Activated T-cell treated with anti-CD3 and anti-CD28 coated beads, Interleukin-2, amount 50 U/mL, for 72 hours (primary cell): ENCODE data around the gene SOX8. TPM values are rescaled to one million over a fixed set of nuclear protein-coding genes. Genes with fewer than 3 reads are reported as not detected.
A peak's percentile ranks its signal among the peaks of the same experiment; 100 is the strongest.

Source experiments
- ATAC-seq, 2 donors: fragments of 150-1000 bp; cut with Tn5 transposase; replicated peaks in 1 of 2; 2 replicates each; pipeline ENCODE4 v1.10.0; 2021; ENCODE audit warnings: moderate library complexity in 2 of 2, mild to moderate bottlenecking in 1 of 2
- DNase-seq, 2 donors: peaks; one replicate each; pipeline ENCODE4 v3.0.0; 2021 to 2022; ENCODE audit warnings: mixed read lengths in 1 of 2
- H3K27ac Mint-ChIP-seq: one replicate; pipeline ENCODE4 v1.8.0; 2022; ENCODE audit warnings: mild to moderate bottlenecking, moderate library complexity, mixed read lengths
- H3K27me3 Mint-ChIP-seq: one replicate; pipeline ENCODE4 v1.8.0; 2022; ENCODE audit warnings: low read depth, mixed read lengths
- H3K36me3 Mint-ChIP-seq, 2 donors: one replicate each; pipeline ENCODE4 v1.8.0; 2022; ENCODE audit warnings: mixed read lengths in 2 of 2, mild to moderate bottlenecking in 1 of 2; ENCODE audit not compliant: insufficient read depth in 2 of 2
- H3K4me1 Mint-ChIP-seq: one replicate; pipeline ENCODE4 v1.8.0; 2022; ENCODE audit warnings: low read depth, mixed read lengths
- H3K4me3 Mint-ChIP-seq, 2 donors: one replicate each; pipeline ENCODE4 v1.8.0; 2022; ENCODE audit warnings: mild to moderate bottlenecking in 2 of 2, mixed read lengths in 2 of 2, moderate library complexity in 2 of 2
- H3K9me3 Mint-ChIP-seq, 2 donors: one replicate each; pipeline ENCODE4 v1.8.0; 2022; ENCODE audit warnings: mixed read lengths in 2 of 2
- total RNA-seq, 2 donors: library from RNA; stranded (reverse); gene quantifications; one replicate each; pipeline ENCODE4 v1.2.3, GENCODE V29; 2022

The SOX8 gene
- total RNA-seq, 2 donors from 2014 or later: 1.8 to 2.1 TPM

DNA sequence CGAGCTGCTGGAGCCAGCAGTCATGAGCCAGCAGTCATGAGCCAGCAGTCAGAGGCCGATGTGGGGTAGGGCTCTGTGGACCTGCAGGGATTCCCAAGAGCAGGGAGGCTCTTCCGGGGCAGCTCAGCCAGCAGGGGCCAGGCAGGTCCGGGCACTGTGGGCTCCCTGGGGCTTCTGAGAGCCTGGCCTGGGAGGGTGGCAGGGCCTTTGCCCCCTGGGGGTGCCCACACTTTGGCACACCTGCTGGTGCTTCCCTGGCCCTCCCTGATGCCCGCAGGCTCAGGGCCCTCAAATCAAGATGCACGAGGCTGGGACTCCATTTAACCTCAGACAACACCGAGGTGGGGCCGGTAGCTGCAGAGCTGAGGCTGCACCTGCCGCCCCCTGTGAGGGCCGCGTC lies 18.1 kb downstream of the SOX8 start:
- ATAC-seq: no peak
- H3K27ac Mint-ChIP-seq: no peak overlapping the region
- H3K4me1 Mint-ChIP-seq: peaks cover 70% of the 10 kb centered on the region
- H3K9me3 Mint-ChIP-seq: peaks cover 0 to 2% of the 10 kb centered on the region in 2 donors
- H3K27me3 Mint-ChIP-seq: peaks cover 8% of the 10 kb centered on the region
- no peak for DNase-seq
- no peak overlapping the region for H3K4me3 Mint-ChIP-seq
- peaks cover 0 to 3% of the 10 kb centered on the region in 2 donors for H3K36me3 Mint-ChIP-seq

DNA sequence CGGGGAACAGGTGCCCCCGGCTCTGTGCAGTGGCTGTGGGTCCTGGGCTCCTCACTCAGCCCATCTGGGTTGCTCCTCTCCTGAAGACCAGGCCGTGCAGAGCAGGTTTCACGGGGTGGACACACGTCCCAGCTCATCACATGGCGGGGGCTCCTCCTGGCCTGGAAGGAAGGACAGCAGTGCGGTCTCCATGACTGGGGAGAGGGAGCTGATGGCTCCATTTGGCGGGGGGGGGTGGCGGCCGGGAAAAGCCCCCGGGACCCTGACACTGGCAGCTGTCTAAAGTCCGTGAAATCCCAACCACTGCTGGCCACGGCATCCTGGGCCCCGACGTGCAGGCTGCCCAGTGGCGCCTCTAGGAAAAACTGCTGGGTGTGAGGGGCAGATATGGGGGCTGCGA lies 19.0 kb downstream of the SOX8 start:
- Mint-ChIP-seq H3K27me3 (peaks cover 8% of the 10 kb centered on the region), H3K27ac (no peak overlapping the region)

DNA sequence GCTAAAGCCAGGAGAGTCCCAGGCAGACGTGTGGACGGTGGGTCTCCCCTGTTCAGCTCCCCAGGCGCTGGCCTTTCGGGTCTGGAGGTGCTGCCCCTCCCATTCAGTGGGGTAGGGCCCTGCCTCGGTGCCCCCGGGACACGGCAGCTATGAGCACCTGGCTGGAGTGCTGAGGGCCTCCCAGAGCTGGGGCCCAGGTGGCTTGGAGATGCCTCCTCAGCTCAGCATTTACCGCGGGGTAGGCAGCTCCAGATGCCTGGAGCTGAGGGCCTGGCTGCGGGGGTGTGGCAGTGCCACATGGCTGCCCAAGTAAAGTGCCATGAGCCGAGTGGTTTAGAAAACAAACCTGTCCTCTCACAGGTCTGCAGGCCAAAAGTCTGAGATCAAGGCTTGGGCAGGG lies 19.5 kb downstream of the SOX8 start:
- Mint-ChIP-seq H3K4me3 (no peak overlapping the region), H3K4me1 (peaks cover 69% of the 10 kb centered on the region), H3K9me3 (no peaks in the 10 kb centered on the region), H3K27me3 (peaks cover 8% of the 10 kb centered on the region), H3K27ac (no peak overlapping the region), H3K36me3 (no peaks in the 10 kb centered on the region)
- ATAC-seq (no peak), DNase-seq (no peak)

More for the DNA sequence above, 19.0 kb downstream of the SOX8 start:
- H3K4me3 Mint-ChIP-seq: no peak overlapping the region
- no peak for ATAC-seq
- H3K36me3 Mint-ChIP-seq: no peaks in the 10 kb centered on the region
- no peaks in the 10 kb centered on the region for H3K9me3 Mint-ChIP-seq
- no peak for DNase-seq
- H3K4me1 Mint-ChIP-seq: peaks cover 67% of the 10 kb centered on the region

DNA sequence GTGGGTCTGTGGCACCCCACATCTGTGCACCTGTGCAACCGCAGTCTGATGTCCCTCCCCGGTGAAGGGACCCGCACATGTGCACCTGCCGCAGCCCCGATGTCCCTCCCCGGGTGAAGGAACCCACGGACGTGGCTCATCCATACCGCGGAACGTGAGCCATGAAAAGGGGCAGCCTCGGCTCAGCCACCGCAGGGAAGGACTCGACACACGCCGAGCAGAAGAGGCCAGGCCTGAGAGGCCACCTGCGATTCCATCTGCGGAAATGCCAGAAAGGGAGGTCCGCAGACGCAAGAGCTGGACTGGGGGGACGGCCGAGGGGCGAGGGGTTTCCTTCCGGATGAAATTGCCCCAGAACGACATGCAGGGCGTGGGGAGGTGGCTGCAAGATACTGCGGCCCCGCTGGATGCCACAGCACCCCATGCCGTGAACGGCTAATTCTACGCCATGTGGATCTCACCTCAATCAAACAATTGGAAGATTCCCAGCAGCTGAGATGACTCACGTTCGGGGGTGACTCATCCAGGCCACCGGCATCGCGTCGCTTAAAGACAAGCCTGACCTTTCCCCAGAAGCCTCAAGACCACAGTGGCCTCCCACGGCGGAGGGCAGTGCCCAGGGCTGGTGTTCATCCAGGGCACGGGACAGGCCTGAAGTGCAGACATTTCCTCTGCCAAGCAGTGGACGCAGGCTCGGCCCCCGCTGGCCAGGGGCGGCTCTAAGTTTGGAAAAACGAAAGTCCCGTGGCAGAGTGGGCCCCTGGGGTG lies 21.0 kb downstream of the SOX8 start:
- Mint-ChIP-seq H3K36me3 (no peaks in the 10 kb centered on the region), H3K4me3 (peak overlapping the region; percentile 79 to 80), H3K9me3 (no peaks in the 10 kb centered on the region), H3K27me3 (no peaks in the 10 kb centered on the region), H3K4me1 (peaks cover 58% of the 10 kb centered on the region), H3K27ac (peak overlapping the region; percentile 9)
- DNase-seq (peak; percentile 85 to 86), ATAC-seq (peak; percentile 78 to 84)

DNA sequence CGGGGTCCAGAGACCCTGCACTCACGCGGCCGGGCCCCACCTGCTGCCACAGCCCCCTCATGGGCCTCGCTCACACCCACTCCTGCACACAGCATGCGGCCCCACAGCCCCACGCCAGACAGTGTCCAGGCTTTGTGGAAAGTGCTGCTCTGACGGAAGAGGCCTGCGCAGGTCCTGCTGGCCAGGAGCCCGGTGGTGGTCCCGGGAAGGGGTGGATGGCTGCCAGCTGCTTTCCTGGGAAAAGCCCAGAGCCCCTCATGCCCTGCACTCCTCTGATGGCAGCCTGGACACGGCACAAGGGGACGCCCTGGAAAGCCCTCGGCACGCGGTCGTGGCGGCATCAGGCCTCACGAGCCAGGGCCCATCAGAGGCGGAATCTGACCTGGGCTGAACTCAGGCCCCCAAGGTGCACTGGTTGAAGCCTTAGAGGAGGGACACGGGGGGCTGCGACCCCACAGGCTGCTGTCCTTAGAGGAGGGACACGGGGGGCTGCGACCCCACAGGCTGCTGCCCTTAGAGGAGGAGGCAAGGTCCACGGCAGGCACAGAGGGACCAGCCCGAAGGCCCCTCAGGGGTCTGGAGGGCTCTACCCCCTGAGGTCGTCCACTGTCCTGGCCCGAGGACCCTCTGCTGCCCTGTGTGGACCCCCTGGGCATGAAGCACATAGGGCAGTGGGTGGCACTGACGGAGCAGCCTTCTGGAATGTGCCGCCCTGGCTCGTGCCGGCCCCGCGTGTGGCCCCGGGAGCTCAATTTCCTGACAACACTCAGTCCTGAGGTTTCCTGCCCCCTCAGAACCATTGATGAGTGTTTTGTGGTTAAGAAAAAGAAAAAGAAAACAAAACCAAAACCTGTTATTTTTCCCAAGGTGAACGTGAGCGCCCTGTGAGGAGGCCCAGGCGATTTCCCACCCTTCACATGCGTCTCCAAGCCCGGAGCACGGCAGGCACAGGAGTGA lies 22.1 kb downstream of the SOX8 start:
- no peaks in the 10 kb centered on the region for H3K27me3 Mint-ChIP-seq

DNA sequence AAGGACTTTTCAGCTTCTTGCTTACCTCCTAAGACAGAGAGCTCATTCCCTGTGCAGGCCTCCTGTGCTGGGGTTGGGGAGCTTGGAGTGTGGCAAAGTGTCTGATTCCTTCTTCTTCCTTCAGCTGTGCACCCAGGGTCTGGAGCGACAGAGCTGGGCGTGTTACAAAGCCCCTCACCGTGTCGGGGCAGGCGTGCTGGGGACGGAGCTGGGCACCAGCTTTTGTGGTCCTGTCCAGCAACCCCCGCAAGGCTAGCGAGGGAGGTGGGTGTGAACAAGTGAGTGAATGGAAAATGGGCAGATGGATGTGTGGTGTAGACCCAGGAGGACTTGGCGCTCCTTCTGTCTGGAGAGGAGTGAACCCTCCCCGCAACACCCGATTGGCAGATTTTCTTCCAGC lies 23.7 kb downstream of the SOX8 start:
- H3K4me3 Mint-ChIP-seq: peak overlapping the region in 1 of 2 donors; percentile 51
- no peaks in the 10 kb centered on the region for H3K36me3 Mint-ChIP-seq
- H3K9me3 Mint-ChIP-seq: no peaks in the 10 kb centered on the region
- ATAC-seq (no peak), DNase-seq (no peak)
- peaks cover 39% of the 10 kb centered on the region for H3K4me1 Mint-ChIP-seq
- H3K27me3 Mint-ChIP-seq: no peaks in the 10 kb centered on the region
- no peak overlapping the region for H3K27ac Mint-ChIP-seq

More for the DNA sequence above, 22.1 kb downstream of the SOX8 start:
- DNase-seq (peak; percentile 65 to 71), ATAC-seq (peak; percentile 73 to 74)
- Mint-ChIP-seq H3K27ac (peak overlapping the region; percentile 44), H3K9me3 (no peaks in the 10 kb centered on the region), H3K4me3 (peak overlapping the region; percentile 78 to 79), H3K36me3 (no peaks in the 10 kb centered on the region), H3K4me1 (peaks cover 47% of the 10 kb centered on the region)

DNA sequence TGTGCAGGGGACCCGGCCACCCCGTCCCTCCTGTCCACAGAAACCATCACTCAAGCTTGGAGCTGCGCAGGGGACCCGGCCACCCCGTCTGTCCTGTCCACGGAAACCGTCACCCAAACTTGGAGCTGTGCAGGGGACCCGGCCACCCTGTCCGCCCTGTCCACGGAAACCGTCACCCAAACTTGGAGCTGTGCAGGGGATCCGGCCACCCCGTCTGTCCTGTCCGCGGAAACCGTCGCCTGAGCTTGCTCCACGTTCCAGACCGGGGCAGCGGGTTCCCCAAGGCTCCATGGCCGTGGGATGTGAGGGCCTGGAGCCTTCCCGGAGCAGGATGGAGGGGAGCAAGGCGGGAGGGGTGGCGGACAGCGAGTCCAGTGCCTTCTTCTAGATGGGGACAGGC lies 25.2 kb downstream of the SOX8 start:
- H3K4me3 Mint-ChIP-seq: no peak overlapping the region
- H3K4me1 Mint-ChIP-seq: peaks cover 39% of the 10 kb centered on the region
- no peak for DNase-seq
- no peaks in the 10 kb centered on the region for H3K36me3 Mint-ChIP-seq
- no peak overlapping the region for H3K27ac Mint-ChIP-seq
- ATAC-seq: no peak
- H3K9me3 Mint-ChIP-seq: no peaks in the 10 kb centered on the region
- H3K27me3 Mint-ChIP-seq: no peaks in the 10 kb centered on the region

DNA sequence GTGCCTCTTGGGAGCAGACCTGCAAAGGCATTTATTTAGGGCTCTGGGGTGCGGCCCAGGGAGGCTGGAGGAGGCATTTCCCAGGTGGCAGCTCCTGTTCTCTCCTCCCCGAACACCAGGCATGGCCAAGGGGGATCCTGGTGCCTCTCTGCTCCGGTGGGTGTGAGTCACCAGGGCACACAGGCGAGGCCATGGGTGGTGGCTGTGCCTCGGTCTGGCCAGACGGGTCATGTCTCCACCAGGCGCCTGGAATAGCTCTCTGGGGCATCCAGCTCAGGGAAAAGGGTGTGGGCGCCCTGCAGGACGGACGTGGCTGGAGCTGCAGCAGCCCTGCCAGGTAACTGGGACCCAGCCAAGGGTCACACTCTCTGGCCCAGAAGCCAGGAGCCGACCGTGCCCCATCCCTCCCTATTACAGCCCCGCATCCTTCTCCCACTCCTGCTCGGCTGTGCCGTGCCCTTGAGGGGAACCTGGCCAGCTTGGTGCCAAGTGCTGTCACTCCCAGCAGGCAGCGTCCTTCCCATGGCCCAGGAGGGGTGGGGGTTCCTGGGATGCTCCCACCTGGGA lies 25.8 kb downstream of the SOX8 start:
- peaks cover 34% of the 10 kb centered on the region for H3K4me1 Mint-ChIP-seq
- no peak overlapping the region for H3K4me3 Mint-ChIP-seq
- no peak overlapping the region for H3K27ac Mint-ChIP-seq
- no peaks in the 10 kb centered on the region for H3K36me3 Mint-ChIP-seq
- no peaks in the 10 kb centered on the region for H3K9me3 Mint-ChIP-seq
- ATAC-seq (no peak), DNase-seq (no peak)
- no peaks in the 10 kb centered on the region for H3K27me3 Mint-ChIP-seq

DNA sequence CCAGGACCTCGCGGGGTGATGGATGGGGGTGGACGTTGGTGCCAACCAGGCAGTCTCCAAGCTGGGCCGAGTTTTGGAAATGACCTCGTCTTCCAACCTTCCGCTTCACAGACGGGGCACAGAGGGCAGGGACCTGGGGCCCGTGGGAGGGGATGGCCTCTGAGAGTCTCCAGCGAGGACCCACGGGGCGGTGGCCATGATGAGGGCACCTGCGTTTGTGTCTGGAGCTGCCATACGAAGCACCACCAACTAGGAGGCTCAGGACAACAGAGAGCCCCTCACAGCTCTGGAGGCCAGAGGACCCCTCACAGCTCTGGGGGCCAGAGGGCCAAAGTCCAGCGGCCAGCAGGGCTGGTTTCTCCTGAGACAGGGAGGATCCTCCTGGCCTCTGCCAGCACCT lies 26.5 kb downstream of the SOX8 start:
- no peaks in the 10 kb centered on the region for H3K36me3 Mint-ChIP-seq
- no peaks in the 10 kb centered on the region for H3K27me3 Mint-ChIP-seq
- H3K4me1 Mint-ChIP-seq: peaks cover 26% of the 10 kb centered on the region
- no peak overlapping the region for H3K4me3 Mint-ChIP-seq
- no peak overlapping the region for H3K27ac Mint-ChIP-seq
- H3K9me3 Mint-ChIP-seq: no peaks in the 10 kb centered on the region
- ATAC-seq (no peak), DNase-seq (no peak)

DNA sequence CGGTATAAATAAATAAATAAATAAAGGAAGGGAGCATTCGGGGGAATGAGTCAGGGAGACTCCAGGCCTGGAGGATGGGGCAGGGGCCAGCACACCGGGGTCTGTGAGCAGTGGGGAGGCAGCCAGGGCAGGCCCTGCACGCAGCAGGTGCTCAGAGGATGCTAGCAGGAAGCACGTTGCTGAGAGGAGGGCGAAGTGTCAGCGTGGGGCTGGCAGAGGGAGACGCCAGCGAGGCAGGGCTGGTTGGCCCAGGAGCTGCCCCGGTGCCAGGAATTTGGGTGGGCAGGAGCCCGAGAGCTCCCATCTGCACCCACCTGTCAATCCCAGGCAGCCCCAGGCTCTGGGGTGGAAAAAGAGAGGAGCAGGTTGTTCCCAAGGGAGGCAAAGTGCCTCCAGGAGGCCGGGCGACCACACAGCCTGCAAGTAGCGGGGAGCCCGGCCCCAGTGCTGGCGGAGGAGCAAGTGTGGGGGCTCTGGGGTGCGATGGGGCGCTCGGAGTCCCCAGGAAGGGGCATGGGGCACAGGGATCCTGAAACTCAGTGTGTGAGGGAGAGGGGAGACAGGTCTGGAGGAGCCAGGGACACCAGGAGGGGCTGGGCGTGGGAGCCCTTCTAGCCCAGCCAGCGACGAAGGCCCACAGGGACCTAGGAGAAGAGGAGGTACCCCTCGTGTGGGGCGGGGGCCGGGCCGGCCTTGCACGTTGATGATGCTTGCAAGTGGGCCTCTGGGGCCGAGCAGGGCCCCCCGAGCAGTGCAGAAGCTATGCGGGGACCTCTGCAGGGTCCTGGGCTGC lies 28.0 kb downstream of the SOX8 start:
- Mint-ChIP-seq H3K27ac (no peak overlapping the region), H3K9me3 (no peaks in the 10 kb centered on the region), H3K36me3 (no peaks in the 10 kb centered on the region), H3K4me3 (no peak overlapping the region), H3K27me3 (no peaks in the 10 kb centered on the region), H3K4me1 (peaks cover 14% of the 10 kb centered on the region)
- ATAC-seq (no peak), DNase-seq (no peak)

DNA sequence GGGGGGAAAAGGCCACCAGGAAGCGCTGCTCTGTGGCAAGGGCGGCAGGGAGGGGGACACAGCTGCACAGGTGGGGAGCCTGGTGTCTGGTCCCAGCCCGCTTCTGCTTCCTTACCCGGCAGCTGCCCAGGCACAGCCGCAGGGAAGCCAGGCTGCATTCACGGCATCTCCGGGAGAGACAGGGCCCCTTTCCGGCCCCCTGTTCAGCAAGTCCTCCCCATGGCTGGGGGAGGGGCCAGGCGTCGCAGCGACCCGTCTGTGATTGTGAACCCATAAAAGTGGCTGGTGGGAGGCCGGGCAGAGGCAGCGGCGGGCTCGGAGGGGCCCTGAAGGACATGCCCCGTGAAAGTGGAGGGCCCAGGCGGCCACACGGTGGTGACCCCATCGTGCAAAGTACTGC lies 28.7 kb downstream of the SOX8 start:
- Mint-ChIP-seq H3K9me3 (no peaks in the 10 kb centered on the region), H3K27ac (no peak overlapping the region), H3K36me3 (no peaks in the 10 kb centered on the region)

DNA sequence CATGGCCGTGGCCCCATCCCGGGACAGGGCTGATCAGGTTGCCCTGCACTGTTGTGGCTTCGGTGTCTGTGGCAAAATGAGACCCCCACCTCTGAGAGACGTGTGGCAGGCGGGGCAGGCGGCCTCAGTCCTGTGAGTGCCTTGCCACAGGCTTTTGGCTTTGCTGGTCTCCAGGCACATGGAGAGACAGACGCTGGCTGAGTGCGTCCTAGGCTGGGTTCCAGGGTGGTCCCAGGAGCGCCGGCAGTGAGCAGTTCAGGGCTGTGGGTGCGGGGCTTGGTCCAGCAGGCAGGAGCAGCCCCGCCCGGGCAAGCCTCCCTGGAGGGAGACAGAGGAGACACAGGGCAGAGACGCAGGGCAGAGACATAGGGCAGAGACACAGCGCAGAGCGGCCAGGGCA lies 29.2 kb downstream of the SOX8 start:
- H3K27ac Mint-ChIP-seq: no peak overlapping the region
- H3K36me3 Mint-ChIP-seq: no peaks in the 10 kb centered on the region
- no peak for ATAC-seq
- H3K4me1 Mint-ChIP-seq: peaks cover 7% of the 10 kb centered on the region
- no peak for DNase-seq
- H3K4me3 Mint-ChIP-seq: no peak overlapping the region
- no peaks in the 10 kb centered on the region for H3K27me3 Mint-ChIP-seq
- H3K9me3 Mint-ChIP-seq: no peaks in the 10 kb centered on the region

More for the DNA sequence above, 28.7 kb downstream of the SOX8 start:
- Mint-ChIP-seq H3K4me3 (no peak overlapping the region), H3K27me3 (no peaks in the 10 kb centered on the region), H3K4me1 (peaks cover 12% of the 10 kb centered on the region)
- DNase-seq (no peak), ATAC-seq (no peak)
